ENCODE results near the gene KCTD6. TPM values are rescaled to one million over a fixed set of nuclear protein-coding genes. Genes with fewer than 3 reads are reported as not detected.

Gene KCTD6
- total RNA-seq, 1 donor from 2014 or later, result 4.2 TPM

GRCh38 chr3:58485801-58486435 lies 6.0 kb upstream of the KCTD6 start:
- no peak for DNase-seq (ENCODE audit: low read depth in 2 of 2)

- peak in 1 of 2 donors; percentile 17 for DNase-seq (ENCODE audit: low read depth in 2 of 2)
Observed at GRCh38 chr3:58487140-58487886, 4.6 kb upstream of the KCTD6 start.

- no peak for DNase-seq (ENCODE audit: low read depth in 2 of 2)
Observed at GRCh38 chr3:58488967-58489366, 2.9 kb upstream of the KCTD6 start.

GRCh38 chr3:58490860-58491501 lies 915 bp upstream of the KCTD6 start:
- no peak for DNase-seq (ENCODE audit: low read depth in 2 of 2)

GRCh38 chr3:58492494-58492905 lies 604 bp downstream of the KCTD6 start:
- peak; percentile 7 to 33 for DNase-seq (ENCODE audit: low read depth in 2 of 2)

GRCh38 chr3:58494107-58494506 lies 2.2 kb downstream of the KCTD6 start:
- no peak for DNase-seq (ENCODE audit: low read depth in 2 of 2)

- DNase-seq (ENCODE audit: low read depth in 2 of 2), result no peak
Observed at GRCh38 chr3:58495101-58495500, 3.2 kb downstream of the KCTD6 start.

GRCh38 chr3:58496206-58496857 lies 4.4 kb downstream of the KCTD6 start:
- DNase-seq (ENCODE audit: low read depth in 2 of 2), result no peak

GRCh38 chr3:58497097-58497496 lies 5.2 kb downstream of the KCTD6 start:
- DNase-seq (ENCODE audit: low read depth in 2 of 2), result no peak

- DNase-seq (ENCODE audit: low read depth in 2 of 2), result no peak
Observed at GRCh38 chr3:58502872-58503271, 11.0 kb downstream of the KCTD6 start.

GRCh38 chr3:58507356-58508078 lies 15.6 kb downstream of the KCTD6 start:
- DNase-seq (ENCODE audit: low read depth in 2 of 2), result no peak

GRCh38 chr3:58508437-58508836 lies 16.5 kb downstream of the KCTD6 start:
- no peak for DNase-seq (ENCODE audit: low read depth in 2 of 2)

GRCh38 chr3:58514405-58514804 lies 22.5 kb downstream of the KCTD6 start:
- DNase-seq (ENCODE audit: low read depth in 2 of 2), result no peak

GRCh38 chr3:58518291-58518789 lies 26.4 kb downstream of the KCTD6 start:
- no peak for DNase-seq (ENCODE audit: low read depth in 2 of 2)

GRCh38 chr3:58519668-58520402 lies 27.9 kb downstream of the KCTD6 start:
- DNase-seq (ENCODE audit: low read depth in 2 of 2), result no peak

GRCh38 chr3:58520403-58521335 lies 28.8 kb downstream of the KCTD6 start:
- peak; percentile 15 to 48 for DNase-seq (ENCODE audit: low read depth in 2 of 2)

- no peak for DNase-seq (ENCODE audit: low read depth in 2 of 2)
Observed at GRCh38 chr3:58521336-58521670, 29.4 kb downstream of the KCTD6 start.

- peak; percentile 33 to 85 for DNase-seq (ENCODE audit: low read depth in 2 of 2)
Observed at GRCh38 chr3:58521917-58522631, 30.2 kb downstream of the KCTD6 start.
